ENCODE data around the gene TRIM56.
A peak's percentile ranks its signal among the peaks of the same experiment; 100 is the strongest.
"Not testable (repeated sequence)": the region's sequence is repeated elsewhere in the genome, so short reads cannot be mapped to it uniquely, and the experiment has no call there.

TRIM56 gene

DNA sequence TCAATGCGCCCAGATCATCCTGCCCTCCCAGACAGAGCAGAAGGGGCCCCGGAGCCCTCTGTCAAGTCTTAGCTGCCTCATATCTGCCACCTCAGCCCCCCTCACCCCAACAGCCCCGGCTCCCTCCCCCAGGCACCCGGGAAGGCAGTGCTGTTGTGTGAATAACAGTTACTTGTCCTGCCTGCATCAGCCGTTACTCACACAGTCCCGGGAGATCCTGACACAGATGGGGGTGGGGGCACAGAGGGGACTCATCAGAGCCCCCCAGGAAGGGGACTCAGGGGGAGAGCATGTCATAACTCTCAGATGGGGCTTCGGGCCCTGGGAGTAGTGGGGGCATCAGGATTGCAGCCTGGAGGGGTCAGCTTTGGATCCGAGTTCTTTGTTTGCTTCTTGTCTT, 29.2 kb downstream of the TRIM56 start:
- DNase-seq, result no peak

DNA sequence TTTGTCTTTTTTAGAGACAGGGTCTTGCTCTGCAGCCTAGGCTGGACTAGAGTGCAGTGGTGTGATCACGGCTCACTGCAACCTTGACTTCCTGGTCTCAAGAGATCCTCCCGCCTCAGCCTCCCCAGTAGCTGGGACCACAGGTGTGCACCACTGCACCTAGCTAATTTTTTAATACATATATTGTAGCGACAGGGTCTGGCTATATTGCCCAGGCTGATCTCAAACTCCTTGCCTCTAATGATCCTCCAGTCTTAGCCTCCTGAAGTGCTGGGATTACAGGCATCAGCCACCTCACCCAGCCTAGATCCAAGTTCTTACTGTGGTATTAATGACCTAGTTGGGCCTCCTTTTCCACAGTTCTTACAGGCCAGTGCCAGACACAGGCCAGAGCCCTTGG, 29.9 kb downstream of the TRIM56 start:
- DNase-seq, result no peak

DNA sequence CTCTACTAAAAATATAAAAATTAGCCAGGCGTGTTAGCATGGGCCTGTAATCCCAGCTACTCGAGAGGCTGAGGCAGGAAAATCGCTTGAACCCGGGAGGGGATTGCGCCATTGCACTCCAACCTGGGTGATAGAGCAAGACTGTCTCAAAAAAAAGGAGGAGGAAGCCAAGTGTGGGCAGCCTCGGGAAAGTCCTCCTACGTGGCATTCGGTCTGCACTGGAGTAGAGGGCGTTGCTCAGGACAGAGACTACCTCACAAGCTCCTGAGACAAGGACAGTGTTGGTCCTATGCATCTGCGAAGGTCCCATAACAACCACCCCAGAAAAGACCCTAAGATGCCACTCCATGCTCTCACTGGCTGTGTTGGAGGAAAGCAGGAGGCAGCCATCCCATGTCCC, 31.6 kb downstream of the TRIM56 start:
- DNase-seq, result peak in 2 of 3 donors; percentile 40 to 46

DNA sequence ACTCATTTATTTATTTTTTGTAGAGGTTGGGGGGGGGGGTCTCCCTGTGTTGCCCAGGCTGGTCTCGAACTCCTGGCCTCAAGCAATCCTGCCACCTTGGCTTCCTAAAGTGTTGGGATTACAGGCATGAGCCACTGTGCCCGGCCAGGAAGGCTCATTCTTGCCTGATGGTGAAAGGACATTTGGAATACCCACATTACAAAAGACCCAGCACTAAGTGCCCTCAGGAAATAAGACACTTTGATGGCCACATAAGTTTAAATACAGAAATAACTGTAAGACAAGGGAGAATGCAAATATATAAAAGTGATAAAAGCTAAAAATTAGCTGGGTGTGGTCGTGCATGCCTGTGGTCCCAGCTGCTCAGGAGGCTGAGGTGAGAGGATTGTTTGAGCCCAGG, 33.6 kb downstream of the TRIM56 start:
- no peak for DNase-seq

DNA sequence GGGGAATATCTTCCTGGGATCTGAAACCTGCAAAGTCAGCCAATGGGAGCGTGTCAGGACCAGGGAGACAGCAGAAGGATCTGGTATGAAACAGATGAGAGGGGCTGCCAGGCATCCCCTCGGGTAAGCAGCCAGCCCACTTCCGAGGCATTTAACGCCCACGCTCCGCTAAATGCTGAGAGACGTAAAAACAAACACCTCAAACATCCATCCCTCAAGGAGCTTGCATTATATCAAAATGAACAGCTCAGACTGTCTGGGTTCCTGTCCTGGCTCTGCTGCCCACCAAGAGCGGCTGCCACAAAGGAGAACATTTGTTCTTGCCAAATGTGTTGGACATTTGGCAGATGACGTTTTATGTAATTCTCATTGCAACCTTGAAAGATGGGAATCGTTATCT, 34.6 kb downstream of the TRIM56 start:
- DNase-seq, result no peak

DNA sequence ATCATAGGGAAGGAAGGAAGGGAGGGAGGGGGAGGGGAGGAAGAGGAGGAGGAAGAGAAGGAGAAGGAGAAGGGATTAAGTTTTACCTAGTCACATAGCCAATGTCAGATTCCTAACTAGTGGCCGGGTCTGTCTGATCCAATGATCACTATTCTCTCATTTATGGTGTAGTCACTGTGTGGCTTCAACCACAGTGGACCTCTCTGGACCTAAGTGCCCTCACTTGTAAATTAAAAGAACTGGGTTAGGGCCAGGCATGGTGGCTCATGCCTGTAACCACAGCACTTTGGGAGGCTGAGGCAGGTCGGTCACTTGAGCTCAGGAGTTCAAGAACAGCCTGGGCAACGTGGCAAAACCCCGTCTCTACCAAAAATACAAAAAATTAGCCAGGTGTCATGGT, 35.0 kb downstream of the TRIM56 start:
- no peak for DNase-seq

DNA sequence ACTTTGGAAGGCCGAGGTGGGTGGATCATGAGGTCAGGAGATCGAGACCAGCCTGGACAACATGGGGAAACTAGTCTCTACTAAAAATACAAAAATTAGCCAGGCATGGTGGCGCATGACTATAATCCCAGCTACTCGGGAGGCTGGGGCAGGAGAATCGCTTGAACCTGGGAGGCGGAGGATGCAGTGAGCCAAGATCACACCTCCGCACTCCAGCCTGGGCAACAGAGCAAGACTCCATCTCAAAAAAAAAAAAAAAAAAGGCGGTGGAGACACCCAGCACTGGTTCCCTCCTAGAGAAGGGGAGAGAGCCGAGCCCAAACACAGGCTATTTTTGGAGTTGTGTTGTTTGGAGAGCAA, 36.3 kb downstream of the TRIM56 start:
- DNase-seq, result not testable (repeated sequence)

DNA sequence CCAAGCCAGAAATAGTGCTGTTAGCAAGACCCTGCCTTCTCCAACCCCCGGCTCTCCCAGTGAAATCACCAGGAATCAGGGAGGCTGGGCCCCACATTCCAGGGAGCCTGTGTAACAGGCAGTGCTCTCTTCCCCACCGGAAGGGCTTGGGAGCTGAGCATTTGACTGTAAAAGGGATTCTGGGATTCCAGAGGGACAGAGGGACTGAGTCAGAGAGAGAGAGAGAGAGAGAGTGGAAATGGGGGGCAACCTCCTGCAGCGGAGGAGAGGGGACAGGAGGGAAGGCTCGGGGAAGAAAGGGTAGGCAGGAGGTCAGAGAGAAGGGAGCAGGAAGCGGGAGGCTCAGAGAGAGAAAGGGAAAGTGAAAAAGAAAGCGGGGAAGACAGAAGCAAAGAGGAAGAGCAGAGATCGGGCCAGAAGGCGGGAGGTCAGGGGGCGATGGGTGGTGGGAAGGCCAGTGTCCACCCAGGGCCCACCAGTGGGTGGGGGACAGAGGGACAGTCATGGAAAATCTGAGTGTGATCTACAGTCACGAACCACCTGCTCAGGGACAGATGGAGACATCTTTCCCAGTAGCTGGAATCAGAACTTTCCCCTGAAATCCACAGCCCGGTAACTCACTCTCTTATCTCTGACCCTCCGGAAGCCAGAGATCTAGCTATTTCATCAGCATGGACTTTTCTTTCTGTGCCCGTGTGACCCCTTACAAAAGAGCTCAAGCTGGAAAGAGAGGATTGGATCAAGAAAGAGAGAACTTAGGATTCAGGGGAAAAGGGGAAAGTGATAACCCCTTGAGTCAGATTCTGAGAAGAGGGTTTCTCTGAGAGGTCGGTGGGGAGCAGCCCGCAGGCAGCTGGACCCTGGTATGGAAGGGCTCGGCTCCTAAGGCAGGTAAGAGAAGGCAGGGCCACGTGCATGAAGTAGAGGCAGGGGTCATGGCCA, 37.0 kb downstream of the TRIM56 start:
- peak; percentile 70 to 85 (median 80) for DNase-seq

DNA sequence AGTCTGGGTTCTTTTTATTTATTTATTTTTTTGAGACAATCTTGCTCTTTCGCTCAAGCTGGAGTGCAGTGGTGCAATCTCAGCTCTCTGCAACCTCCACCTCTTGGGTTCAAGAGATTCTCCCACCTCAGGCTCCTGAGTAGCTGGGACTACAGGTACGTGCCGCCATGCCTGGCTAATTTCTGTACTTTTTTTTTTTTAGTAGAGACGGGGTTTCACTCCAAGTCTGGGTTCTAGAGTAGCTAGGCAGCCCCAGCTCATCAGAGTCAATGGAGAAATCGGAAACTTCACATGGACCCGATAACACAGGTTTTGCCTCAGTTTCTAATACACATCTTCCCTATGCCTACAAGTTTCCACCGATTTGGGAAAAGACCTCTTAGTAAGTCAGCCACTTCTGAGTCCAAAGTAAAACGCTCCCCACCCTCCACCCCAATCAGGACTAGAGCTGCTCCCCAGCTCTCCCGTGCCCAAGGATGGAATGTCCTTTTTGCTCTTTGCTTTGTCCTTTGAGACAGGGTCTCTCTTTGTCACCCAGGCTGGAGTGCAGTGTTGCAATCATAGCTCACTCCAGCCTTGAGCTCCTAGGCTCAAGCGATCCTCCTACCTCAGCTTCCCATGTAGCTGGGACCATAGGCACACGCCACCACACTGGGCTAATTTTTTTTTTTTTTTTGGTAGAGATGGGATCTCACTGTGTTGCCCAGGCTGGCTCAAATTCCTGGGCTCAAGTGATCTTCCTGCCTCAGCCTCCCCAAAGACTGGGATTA, 37.8 kb downstream of the TRIM56 start:
- no peak for DNase-seq

DNA sequence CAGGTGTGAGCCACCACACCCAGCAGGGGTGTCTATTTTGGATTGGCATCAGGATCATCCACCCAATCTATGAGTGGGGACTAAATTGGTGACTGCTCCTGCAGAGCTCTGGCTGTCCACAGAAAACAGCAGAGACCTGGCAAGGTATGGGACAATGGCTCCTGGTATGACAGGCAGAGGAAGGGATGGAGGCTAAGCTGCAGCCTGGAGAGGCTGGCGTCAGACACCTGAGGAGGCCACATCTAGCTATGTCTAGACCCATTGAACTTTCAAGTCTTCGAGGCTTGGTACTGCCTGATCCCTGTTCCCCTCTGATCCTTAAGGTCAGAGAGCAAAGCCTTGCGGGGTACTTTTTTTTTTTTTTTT, 38.4 kb downstream of the TRIM56 start:
- DNase-seq, result no peak

DNA sequence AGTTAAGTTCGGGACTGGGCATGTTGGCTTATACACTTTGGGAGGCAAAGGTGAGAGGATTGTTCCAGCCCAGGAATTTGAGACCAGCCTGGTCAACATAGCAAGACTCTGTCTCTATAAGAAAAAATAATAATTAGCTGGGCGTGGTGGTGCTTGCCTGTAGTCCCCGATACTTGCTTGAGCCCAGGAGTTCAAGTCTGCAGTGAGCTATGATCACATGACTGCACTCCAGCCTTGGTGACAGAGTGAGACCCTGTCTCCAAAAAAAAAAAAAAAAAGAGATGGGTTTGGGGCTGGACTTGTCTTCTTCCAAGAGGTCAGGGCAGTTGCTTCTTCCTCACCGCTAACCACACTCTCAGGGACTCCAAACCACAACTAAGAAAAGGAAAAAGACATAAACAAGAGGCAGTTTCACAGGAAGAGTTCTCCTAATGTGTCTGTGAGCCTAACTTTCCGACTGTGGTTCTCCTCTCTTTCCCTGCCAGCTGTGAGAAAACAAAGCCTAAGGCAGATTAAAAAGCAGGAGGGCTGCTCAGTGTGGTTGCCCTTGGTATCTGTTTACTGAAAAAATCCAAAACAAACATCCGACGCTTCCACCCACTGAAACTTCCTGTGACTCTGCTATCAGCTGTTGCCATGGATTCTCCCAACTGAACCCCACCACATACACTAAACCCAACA, 39.2 kb downstream of the TRIM56 start:
- peak in 2 of 3 donors; percentile 59 to 64 for DNase-seq

DNA sequence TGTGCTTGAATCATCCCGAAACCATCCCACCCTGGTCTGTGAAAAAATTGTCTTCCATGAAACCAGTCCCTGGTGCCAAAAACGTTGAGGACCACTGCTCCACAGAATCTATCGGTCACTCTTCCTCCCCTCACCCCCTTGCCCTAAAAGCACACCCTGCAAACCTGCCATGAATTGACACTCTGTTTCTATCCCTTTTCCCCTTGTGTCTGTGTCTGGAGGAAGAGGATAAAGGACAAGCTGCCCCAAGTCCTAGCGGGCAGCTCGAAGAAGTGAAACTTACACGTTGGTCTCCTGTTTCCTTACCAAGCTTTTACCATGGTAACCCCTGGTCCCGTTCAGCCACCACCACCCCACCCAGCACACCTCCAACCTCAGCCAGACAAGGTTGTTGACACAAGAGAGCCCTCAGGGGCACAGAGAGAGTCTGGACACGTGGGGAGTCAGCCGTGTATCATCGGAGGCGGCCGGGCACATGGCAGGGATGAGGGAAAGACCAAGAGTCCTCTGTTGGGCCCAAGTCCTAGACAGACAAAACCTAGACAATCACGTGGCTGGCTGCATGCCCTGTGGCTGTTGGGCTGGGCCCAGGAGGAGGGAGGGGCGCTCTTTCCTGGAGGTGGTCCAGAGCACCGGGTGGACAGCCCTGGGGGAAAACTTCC, 40.8 kb downstream of the TRIM56 start:
- DNase-seq, result peak in 1 of 3 donors; percentile 39

DNA sequence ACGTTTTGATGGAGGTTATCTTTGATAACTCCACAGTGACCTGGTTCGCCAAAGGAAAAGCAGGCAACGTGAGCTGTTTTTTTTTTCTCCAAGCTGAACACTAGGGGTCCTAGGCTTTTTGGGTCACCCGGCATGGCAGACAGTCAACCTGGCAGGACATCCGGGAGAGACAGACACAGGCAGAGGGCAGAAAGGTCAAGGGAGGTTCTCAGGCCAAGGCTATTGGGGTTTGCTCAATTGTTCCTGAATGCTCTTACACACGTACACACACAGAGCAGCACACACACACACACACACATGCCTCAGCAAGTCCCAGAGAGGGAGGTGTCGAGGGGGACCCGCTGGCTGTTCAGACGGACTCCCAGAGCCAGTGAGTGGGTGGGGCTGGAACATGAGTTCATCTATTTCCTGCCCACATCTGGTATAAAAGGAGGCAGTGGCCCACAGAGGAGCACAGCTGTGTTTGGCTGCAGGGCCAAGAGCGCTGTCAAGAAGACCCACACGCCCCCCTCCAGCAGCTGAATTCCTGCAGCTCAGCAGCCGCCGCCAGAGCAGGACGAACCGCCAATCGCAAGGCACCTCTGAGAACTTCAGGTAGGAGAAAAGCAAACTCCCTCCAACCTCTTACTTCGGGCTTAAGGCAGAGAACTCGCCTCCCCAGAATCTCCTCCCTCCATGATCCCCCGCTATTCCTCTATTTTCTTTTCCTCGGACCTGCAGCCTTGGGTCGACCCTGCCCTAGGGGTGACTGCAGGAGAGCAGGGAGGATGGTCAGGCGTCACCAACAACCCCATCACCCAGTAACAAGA, 41.6 kb downstream of the TRIM56 start, which contains the start of gene SERPINE1:
Gene SERPINE1 (plus strand): TSS at position 454 of the 809 bp plus-strand sequence. CDS start 1,290 bp downstream, outside the sequence.
- DNase-seq, result peak; percentile 95 to 96 (median 95)

DNA sequence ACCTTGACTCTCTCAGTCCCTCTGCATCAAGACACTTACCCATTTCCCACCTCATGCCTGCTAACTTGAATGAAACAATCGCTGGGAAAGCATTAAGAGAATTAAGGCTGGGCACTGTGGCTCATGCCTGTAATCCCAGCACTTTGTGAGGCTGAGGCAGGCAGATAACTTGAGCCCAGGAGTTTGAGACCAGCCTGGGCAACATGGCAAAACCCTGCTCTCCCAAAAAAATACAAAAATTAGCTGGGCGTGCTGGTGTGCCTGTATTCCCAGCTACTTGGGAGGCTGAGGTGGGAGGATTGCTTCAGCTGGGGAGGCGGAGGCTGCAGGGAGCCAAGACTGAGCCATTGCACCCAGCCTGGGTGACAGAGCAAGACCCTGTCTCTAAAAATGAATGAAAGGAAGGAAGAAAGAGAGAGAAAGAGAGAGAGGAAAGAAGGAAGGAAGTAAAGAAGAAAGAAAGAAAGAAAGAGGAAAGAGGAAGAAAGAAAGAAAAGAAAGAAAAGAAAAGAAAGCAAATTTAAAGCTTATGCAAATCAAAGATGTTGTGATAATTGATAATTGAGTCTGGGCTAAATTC, 42.3 kb downstream of the TRIM56 start:
- DNase-seq, result no peak

DNA sequence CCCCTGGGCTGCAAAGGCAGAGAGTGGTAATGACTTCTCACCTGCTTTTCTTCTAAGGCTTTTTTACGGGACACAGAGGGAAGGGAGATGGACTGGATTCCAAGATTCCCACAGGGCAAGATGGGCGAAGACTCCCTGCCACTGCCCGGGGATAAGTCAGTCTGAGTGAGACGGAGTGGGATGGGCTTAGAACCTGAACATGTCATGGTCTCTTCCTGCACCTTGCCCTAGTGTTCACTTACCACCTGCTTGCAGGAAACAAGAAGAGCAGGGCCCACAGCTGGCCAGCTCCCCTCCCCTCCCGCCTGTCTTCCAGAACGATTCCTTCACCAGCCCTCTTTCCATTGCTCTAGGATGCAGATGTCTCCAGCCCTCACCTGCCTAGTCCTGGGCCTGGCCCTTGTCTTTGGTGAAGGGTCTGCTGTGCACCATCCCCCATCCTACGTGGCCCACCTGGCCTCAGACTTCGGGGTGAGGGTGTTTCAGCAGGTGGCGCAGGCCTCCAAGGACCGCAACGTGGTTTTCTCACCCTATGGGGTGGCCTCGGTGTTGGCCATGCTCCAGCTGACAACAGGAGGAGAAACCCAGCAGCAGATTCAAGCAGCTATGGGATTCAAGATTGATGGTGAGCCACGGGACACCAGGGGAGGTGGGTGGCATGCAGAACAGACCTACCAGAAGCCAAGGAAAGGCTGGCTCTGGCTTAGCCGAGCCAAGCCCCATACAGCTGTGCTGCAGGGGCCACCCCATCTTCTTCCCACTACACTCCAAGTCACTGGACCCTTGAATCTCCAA, 43.0 kb downstream of the TRIM56 start:
- no peak for DNase-seq

DNA sequence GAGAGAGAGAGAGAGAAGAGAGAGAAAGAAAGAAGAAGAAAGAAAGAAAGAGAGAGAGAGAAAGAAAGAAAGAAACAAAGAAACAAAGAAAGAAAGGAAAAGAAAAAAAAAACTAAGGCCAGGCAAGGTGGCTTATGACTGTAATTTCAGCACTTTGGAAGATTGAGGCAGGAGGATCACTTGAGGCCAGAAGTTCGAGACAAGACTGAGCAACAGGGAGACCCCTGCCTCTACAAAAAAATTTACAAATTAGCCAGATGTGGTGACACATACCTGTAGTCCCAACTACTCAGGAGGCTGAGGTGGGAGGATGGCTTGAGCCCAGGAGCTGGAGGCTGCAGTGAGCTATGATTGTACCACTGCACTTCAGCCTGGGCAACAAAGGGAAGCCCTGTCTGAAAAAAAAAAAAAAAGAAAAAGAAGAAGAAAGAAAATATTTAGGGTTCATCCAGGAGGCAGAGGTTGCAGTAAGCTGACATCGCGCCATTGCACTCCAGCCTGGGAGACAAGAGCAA, 44.4 kb downstream of the TRIM56 start:
- no peak for DNase-seq

DNA sequence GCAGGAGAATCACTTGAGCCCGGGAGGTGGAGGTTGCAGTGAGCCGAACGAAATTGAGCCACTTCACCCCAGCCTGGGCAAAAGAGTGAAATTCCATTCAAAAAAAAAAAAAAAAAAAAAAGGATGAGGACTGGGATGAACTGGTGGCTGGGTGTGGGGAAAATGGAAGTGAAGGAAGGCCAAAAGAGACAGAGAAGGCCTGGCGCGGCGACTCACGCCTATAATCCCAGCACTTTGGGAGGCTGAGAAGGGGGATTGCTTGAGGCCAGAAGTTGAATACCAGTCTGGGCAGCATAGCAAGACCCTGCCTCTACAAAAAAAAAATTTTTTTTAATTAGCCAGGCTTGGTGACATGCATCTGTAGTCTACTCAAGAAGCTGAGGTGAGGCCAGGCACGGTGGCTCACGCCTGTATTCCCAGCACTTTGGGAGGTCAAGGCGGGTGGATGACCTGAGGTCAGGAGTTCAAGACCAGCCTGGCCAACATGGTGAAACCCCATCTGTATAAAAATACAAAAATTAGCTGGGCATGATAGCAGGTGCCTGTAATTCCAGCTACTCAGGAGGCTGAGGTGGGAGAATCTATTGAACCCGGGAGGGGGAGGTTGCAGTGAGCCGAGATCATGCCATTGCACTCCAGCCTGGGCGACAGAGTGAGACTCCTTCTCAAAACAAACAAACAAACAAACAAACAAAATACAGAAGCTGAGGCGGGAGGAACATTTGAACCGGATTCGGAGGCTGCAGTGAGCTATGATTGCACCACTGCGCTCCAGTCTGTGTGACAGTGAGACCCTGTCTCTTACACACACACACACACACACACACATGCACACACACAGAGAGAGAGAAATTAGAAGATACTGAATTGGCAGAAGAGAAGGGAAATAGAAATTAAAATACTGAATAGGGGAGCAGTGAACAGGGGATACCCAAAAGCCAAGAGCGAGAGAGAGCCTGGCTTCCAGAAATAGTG, 47.6 kb downstream of the TRIM56 start:
- not testable (repeated sequence) for DNase-seq

DNA sequence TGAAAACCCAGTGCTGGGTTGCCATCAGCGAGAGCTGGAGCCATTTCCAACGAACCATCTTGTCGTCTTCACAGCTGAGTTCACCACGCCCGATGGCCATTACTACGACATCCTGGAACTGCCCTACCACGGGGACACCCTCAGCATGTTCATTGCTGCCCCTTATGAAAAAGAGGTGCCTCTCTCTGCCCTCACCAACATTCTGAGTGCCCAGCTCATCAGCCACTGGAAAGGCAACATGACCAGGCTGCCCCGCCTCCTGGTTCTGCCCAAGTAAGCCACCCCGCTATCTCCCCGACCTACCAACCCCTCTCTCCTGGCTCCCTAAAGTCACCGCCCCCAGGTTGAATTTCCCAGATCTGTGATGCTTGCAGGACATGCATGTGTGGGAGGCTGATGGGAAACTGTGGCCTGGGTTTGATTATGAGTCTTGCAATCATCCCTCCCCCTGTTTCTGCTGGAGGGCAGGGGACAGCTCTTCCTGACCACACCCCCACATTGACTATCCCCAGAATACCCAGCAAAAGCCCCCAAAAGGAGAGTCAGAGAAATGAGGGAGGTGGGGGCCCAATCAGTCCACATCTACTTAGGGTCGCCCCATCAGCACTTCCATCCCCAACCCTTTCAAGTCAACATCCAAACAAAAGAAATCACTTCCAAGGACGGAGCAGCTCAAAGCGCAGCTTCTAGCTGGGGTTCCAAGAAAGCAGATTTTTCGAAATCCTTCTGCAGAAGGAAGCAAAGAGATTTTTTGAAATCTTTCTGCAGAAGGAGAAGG, 48.5 kb downstream of the TRIM56 start:
- peak; percentile 79 to 88 (median 84) for DNase-seq

Data from suppressor macrophage treated with lipopolysaccharide for 1 hour (primary cell).